GM12878 (cell line): ENCODE results near the gene SASH3. TPM values are rescaled to one million over a fixed set of nuclear protein-coding genes. Genes with fewer than 3 reads are reported as not detected.

Experiments
- ATAC-seq: fragments of 200-7000 bp; cut with Tn5 transposase; 3 replicates; pipeline ENCODE4 v1.9.1; 2020; ENCODE audit warnings: mild to moderate bottlenecking, moderate library complexity
- BruUV-seq: library from RNA; stranded (reverse); fragments of 400-500 nt; replicated peaks from 2 replicates; lab custom pipeline; 2021; lab: Mats Ljungman, UMichigan
- CTCF ChIA-PET: fragments of 300-600 bp; sonication (Branson Sonifier 250); formaldehyde crosslinking; extraction: SDS; loops from one replicate; lab custom pipeline; 2021; ENCODE audit warnings: inconsistent platforms; lab: Yijun Ruan, JAX
- POLR2A ChIA-PET: fragments of 350-600 bp; formaldehyde crosslinking; extraction: SDS; loops from one replicate; lab custom pipeline; 2021; ENCODE audit warnings: inconsistent platforms; lab: Charles Lee
- RAD21 ChIA-PET: fragments of 300-600 bp; sonication (Branson Sonifier 250); formaldehyde crosslinking; loops from one replicate; lab custom pipeline; 2023; ENCODE audit warnings: antibody characterized with exemption; ENCODE audit not compliant: unreplicated experiment; lab: Charles Lee
- SMC1A ChIA-PET: fragments of 300-600 bp; sonication (Branson Sonifier 250); formaldehyde crosslinking; loops from one replicate; lab custom pipeline; 2023; ENCODE audit not compliant: unreplicated experiment, uncharacterized antibody; lab: Charles Lee
- DNase-seq: peaks from one replicate; pipeline ENCODE4 v3.0.0-alpha.2; 2011; ENCODE audit warnings: low read depth, low spot score
- FAIRE-seq: peaks from 3 replicates; lab custom pipeline; 2011; peaks lifted over from hg19 to GRCh38; lab: Jason Lieb, UNC
- H2AFZ ChIP-seq: 2 replicates; pipeline ENCODE4 v1.6.0; 2011; ENCODE audit warnings: low read depth, low read length, control low read depth; ENCODE audit not compliant: control insufficient read depth
- H3K27ac ChIP-seq: 2 replicates; pipeline ENCODE4 v1.5.1; 2011; ENCODE audit warnings: control low read depth; ENCODE audit not compliant: control insufficient read depth, insufficient read depth
- H3K27me3 ChIP-seq, 2 experiments: replicated peaks in 1 of 2; 2 replicates each; pipeline versions ENCODE4 v1.6.0 to v1.6.1; 2011; ENCODE audit warnings: low read length in 1 of 2; ENCODE audit not compliant: control insufficient read depth in 2 of 2, insufficient read depth in 2 of 2
- H3K36me3 ChIP-seq, 2 experiments: 2 replicates each; pipeline ENCODE4 v1.5.1; 2011; ENCODE audit warnings: low read length in 1 of 2; ENCODE audit not compliant: control insufficient read depth in 2 of 2, insufficient read depth in 2 of 2
- H3K4me1 ChIP-seq: 2 replicates; pipeline ENCODE4 v1.6.1; 2011; ENCODE audit warnings: mild to moderate bottlenecking, low read length, moderate library complexity, mixed read lengths; ENCODE audit not compliant: control insufficient read depth, insufficient read depth
- H3K4me2 ChIP-seq: 2 replicates; pipeline ENCODE4 v1.6.0; 2011; ENCODE audit warnings: control low read depth; ENCODE audit not compliant: control insufficient read depth, insufficient read depth
- H3K4me3 ChIP-seq: fragments of 200-600 bp; sonication (generic); 2 replicates; pipeline ENCODE4 v1.5.1; 2016
- H3K79me2 ChIP-seq: 2 replicates; pipeline ENCODE4 v1.6.0; 2011; ENCODE audit warnings: low read length; ENCODE audit not compliant: control insufficient read depth, insufficient read depth
- H3K9ac ChIP-seq: 2 replicates; pipeline ENCODE4 v1.8.0; 2011; ENCODE audit warnings: low read length, control low read depth, mixed read lengths; ENCODE audit not compliant: control insufficient read depth, insufficient read depth
- H3K9me3 ChIP-seq: replicated peaks from 3 replicates; pipeline ENCODE4 v1.5.1; 2011; ENCODE audit warnings: mild to moderate bottlenecking, low read length; ENCODE audit not compliant: control insufficient read depth, insufficient read depth
- H4K20me1 ChIP-seq: 2 replicates; pipeline ENCODE4 v1.6.0; 2011; ENCODE audit not compliant: control insufficient read depth, insufficient read depth
- BMI1 ChIP-seq: fragments of 450-650 bp; IDR thresholded peaks from 2 replicates; pipeline ENCODE4 v1.6.1; 2016; ENCODE audit warnings: mild to moderate bottlenecking, moderate library complexity, borderline replicate concordance
- CHD4 ChIP-seq: fragments of 200-600 bp; sonication (generic); IDR thresholded peaks from 2 replicates; pipeline ENCODE4 v1.6.1; 2016; ENCODE audit warnings: mild to moderate bottlenecking
- HDAC2 ChIP-seq: fragments of 200-600 bp; sonication (generic); IDR thresholded peaks from 2 replicates; pipeline ENCODE4 v1.6.1; 2017
- IKZF2 ChIP-seq, 2 experiments: fragments of 450-650 bp; IDR thresholded peaks; 2 replicates each; pipeline ENCODE4 v1.6.1; 2017; ENCODE audit warnings: mild to moderate bottlenecking in 2 of 2, moderate library complexity in 2 of 2
- JUND ChIP-seq: IDR thresholded peaks from 2 replicates; pipeline ENCODE4 v1.6.1; 2012; ENCODE audit warnings: low read depth, mild to moderate bottlenecking, low read length, improper control_type of control experiment, moderate library complexity
- NBN ChIP-seq: fragments of 450-650 bp; IDR thresholded peaks from 2 replicates; pipeline ENCODE4 v1.6.1; 2016
- NFYA ChIP-seq: IDR thresholded peaks from 2 replicates; pipeline ENCODE4 v1.6.1; 2011; ENCODE audit warnings: low read depth, mild to moderate bottlenecking, low read length, improper control_type of control experiment, borderline replicate concordance
- PBX3 ChIP-seq: IDR thresholded peaks from 2 replicates; pipeline ENCODE4 v1.6.1; 2011; ENCODE audit warnings: mild to moderate bottlenecking, low read depth, low read length, moderate library complexity; ENCODE audit not compliant: insufficient replicate concordance
- POLR2A ChIP-seq: IDR thresholded peaks from 2 replicates; pipeline ENCODE4 v1.6.1; 2011; ENCODE audit warnings: low read depth, mild to moderate bottlenecking, low read length
- SMAD1 ChIP-seq: fragments of 450-650 bp; IDR thresholded peaks from 2 replicates; pipeline ENCODE4 v1.6.1; 2018; ENCODE audit warnings: mild to moderate bottlenecking, low read depth; ENCODE audit not compliant: partially characterized antibody
- SMC3 ChIP-seq: IDR thresholded peaks from 2 replicates; pipeline ENCODE4 v1.6.1; 2011; ENCODE audit warnings: low read length, improper control_type of control experiment, borderline replicate concordance
- SRF ChIP-seq, 2 experiments: IDR thresholded peaks; 2 replicates each; pipeline ENCODE4 v1.6.1; 2011; ENCODE audit warnings: low read depth in 2 of 2, low read length in 2 of 2, mild to moderate bottlenecking in 1 of 2, moderate library complexity in 1 of 2
- SUPT20H ChIP-seq: IDR thresholded peaks from 2 replicates; pipeline ENCODE4 v1.6.1; 2011; ENCODE audit warnings: low read depth, mild to moderate bottlenecking, low read length, moderate library complexity, borderline replicate concordance; ENCODE audit not compliant: control insufficient read depth
- USF1 ChIP-seq: IDR thresholded peaks from 2 replicates; pipeline ENCODE4 v1.6.1; 2011; ENCODE audit warnings: borderline replicate concordance, low read depth, mild to moderate bottlenecking, moderate library complexity, mixed read lengths, low read length; ENCODE audit not compliant: insufficient read depth; ENCODE audit errors: extremely low read length
- ZBTB40 ChIP-seq: fragments of 450-650 bp; IDR thresholded peaks from 2 replicates; pipeline ENCODE4 v1.6.1; 2016; ENCODE audit warnings: mild to moderate bottlenecking, moderate library complexity, borderline replicate concordance
- ZNF24 ChIP-seq: fragments of 450-650 bp; IDR thresholded peaks from 2 replicates; pipeline ENCODE4 v1.6.1; 2017; ENCODE audit warnings: antibody characterized with exemption, mild to moderate bottlenecking
- WGBS: methylation state at CpG from one replicate; pipeline ENCODE4 v1.1.6; 2016; ENCODE audit warnings: low lambda C conversion rate; ENCODE audit not compliant: insufficient replicate concordance, insufficient coverage; ENCODE audit errors: missing lambda C conversion rate; 5-methylcytosine and 5-hydroxymethylcytosine counted together
- in situ Hi-C: fragments of 300-500 bp; cut with MboI; formaldehyde crosslinking; loops from 9 replicates; pipeline ENCODE4 v1.14.3; 2018; ENCODE audit warnings: mixed read lengths
- intact Hi-C: fragments of 100-400 bp; cut with micrococcal nuclease; formaldehyde crosslinking; loops from one replicate; pipeline ENCODE4 v1.14.2; 2022; ENCODE audit not compliant: unreplicated experiment
- polyA plus RNA-seq, 11 experiments: library from polyadenylated mRNA; depleted of rRNA in 4 of 11; unstranded in 6 of 11; stranded (reverse) in 5 of 11; fragments of >200 nt; fragmentation: Nextera tagmentation in 4 of 11; fragmentation: Illumina TruSeq in 1 of 11; extraction: Ambion mirVana in 4 of 11; extraction: Trizol in 1 of 11; gene quantifications; 1 replicate in 1 of 11; 2 replicates in 10 of 11; pipeline versions ENCODE4 v1.2.1 to v1.2.3, GENCODE V29; 2011 to 2016; ENCODE audit warnings: inconsistent platforms in 2 of 11, missing spikeins in 2 of 11, low read depth in 1 of 11
- total RNA-seq, 4 experiments: library from RNA; depleted of rRNA in 3 of 4; stranded (reverse); fragments of >200 nt in 3 of 4; fragmentation: Illumina TruSeq in 1 of 4; extraction: Trizol in 1 of 4; gene quantifications; 2 replicates each; pipeline versions ENCODE4 v1.2.1 to v1.2.3, GENCODE V29; 2013 to 2021
- TF ChIP-seq, protein P1 (sequence below): IDR thresholded peaks from 2 replicates; pipeline ENCODE4 v1.6.1; 2011; ENCODE audit warnings: low read depth, mild to moderate bottlenecking, low read length, moderate library complexity, borderline replicate concordance; ENCODE audit errors: extremely low read depth
- TF ChIP-seq, protein P2 (sequence below): IDR thresholded peaks from 2 replicates; pipeline ENCODE4 v1.6.1; 2011; ENCODE audit warnings: low read depth, low read length, improper control_type of control experiment, borderline replicate concordance

SASH3 gene
- total and polyA plus RNA-seq, 10 of the 15 experiments (the other 5 are each of a cell fraction or from before 2014, with no cell fraction given) = 23.1 to 233 (median 160) TPM

- in situ Hi-C loops = no loop called here
- ChIA-PET POLR2A (interaction anchor here (1.8 kb wide), 1 partner anchor 27 kb away, joined by 5 read pairs; no protein-coding TSS in a partner anchor), SMC1A (interaction anchor here (1.0 to 2.7 kb wide), 6 partner anchors 12 to 152 kb away, joined by 3 to 10 read pairs (median 3); no protein-coding TSS in a partner anchor), RAD21 (interaction anchor here (1.6 to 3.0 kb wide), 2 partner anchors 12 to 43 kb away, joined by 3 to 11 read pairs; no protein-coding TSS in a partner anchor), CTCF (no interaction called here)
- no TSS peak for BruUV-seq
- intact Hi-C loops = no loop called here
- Histone ChIP-seq H3K9me3 (no peaks in the 10 kb centered on the region), H3K27ac (no peak overlapping the region), H2AFZ (no peak overlapping the region), H3K79me2 (no peaks in the 10 kb centered on the region), H3K4me3 (no peak overlapping the region), H4K20me1 (no peaks in the 10 kb centered on the region), H3K4me2 (no peak overlapping the region), H3K36me3 (peaks cover 6 to 17% of the 10 kb centered on the region in 2 experiments; a peak in 3 of 4 replicates), H3K4me1 (no peaks in the 10 kb centered on the region), H3K9ac (no peak overlapping the region), H3K27me3 (no peaks in the 10 kb centered on the region)
- FAIRE-seq = no peak
- DNase-seq = no peak
- ATAC-seq = peak; percentile 38; the same call in 2 of the 3 replicates
- WGBS = 58% methylated on average over 5 of the region's 5 CpGs
- no peak for TF ChIP-seq PBX3
- no peak for TF ChIP-seq NFYA
- TF ChIP-seq, protein P1, sequence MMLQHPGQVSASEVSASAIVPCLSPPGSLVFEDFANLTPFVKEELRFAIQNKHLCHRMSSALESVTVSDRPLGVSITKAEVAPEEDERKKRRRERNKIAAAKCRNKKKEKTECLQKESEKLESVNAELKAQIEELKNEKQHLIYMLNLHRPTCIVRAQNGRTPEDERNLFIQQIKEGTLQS = no peak
- TF ChIP-seq IKZF2 (IDR thresholded peaks at IDR 0.05) = no peak
- no peak for TF ChIP-seq SUPT20H
- no peak for TF ChIP-seq JUND
- no peak for TF ChIP-seq ZBTB40
- TF ChIP-seq CHD4 = no peak
- no peak for TF ChIP-seq ZNF24
- no peak for TF ChIP-seq POLR2A
- TF ChIP-seq BMI1 = no peak
- no peak for TF ChIP-seq HDAC2
- no peak for TF ChIP-seq SRF (IDR thresholded peaks at IDR 0.05; ENCODE audit: low read depth in 2 of 2, low read length in 2 of 2)
- TF ChIP-seq SMAD1 = no peak
- no peak for TF ChIP-seq NBN
- TF ChIP-seq, protein P2, sequence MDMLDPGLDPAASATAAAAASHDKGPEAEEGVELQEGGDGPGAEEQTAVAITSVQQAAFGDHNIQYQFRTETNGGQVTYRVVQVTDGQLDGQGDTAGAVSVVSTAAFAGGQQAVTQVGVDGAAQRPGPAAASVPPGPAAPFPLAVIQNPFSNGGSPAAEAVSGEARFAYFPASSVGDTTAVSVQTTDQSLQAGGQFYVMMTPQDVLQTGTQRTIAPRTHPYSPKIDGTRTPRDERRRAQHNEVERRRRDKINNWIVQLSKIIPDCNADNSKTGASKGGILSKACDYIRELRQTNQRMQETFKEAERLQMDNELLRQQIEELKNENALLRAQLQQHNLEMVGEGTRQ = no peak
- TF ChIP-seq USF1 = no peak
- no peak for TF ChIP-seq SMC3
Measured at GRCh38 chrX:129798888-129799287, 19.1 kb downstream of the SASH3 start.
